BE2C (cell line): ENCODE measurements around the gene LSM2.

Experiments used
- DNase-seq: peaks from one replicate; pipeline ENCODE4 v3.0.0-alpha.2; 2020
- H3K27me3 ChIP-seq: fragments of 250-450 bp; sonication (Bioruptor Pico); 2 replicates; pipeline ENCODE4 v1.5.1; 2020; ENCODE audit warnings: mild to moderate bottlenecking
- H3K36me3 ChIP-seq: fragments of 250-450 bp; sonication (Bioruptor Pico); 2 replicates; pipeline ENCODE4 v1.5.1; 2020; ENCODE audit warnings: mild to moderate bottlenecking
- H3K4me1 ChIP-seq: fragments of 250-450 bp; sonication (Bioruptor Pico); 2 replicates; pipeline ENCODE4 v1.5.1; 2020
- H3K4me3 ChIP-seq: 2 replicates; pipeline ENCODE4 v1.5.1; 2011; ENCODE audit warnings: low read depth, low read length
- H3K9me3 ChIP-seq: fragments of 250-450 bp; sonication (Bioruptor Pico); 2 replicates; pipeline ENCODE4 v1.5.1; 2020
- CTCF ChIP-seq: IDR thresholded peaks from 2 replicates; pipeline ENCODE4 v1.5.1; 2012; ENCODE audit warnings: mild to moderate bottlenecking, low read depth, low read length

The LSM2 gene

GRCh38 chr6:31769684-31770371 lies 36.9 kb downstream of the LSM2 start:
- H3K4me1 ChIP-seq: no peaks in the 10 kb centered on the region
- peak; percentile 72 for DNase-seq
- TF ChIP-seq CTCF: peak; percentile 82
- H3K4me3 ChIP-seq: no peak overlapping the region
- no peaks in the 10 kb centered on the region for H3K27me3 ChIP-seq
- H3K9me3 ChIP-seq: no peaks in the 10 kb centered on the region
- H3K36me3 ChIP-seq: no peaks in the 10 kb centered on the region

- Histone ChIP-seq H3K9me3 (no peaks in the 10 kb centered on the region), H3K4me1 (no peaks in the 10 kb centered on the region), H3K4me3 (no peak overlapping the region), H3K27me3 (no peaks in the 10 kb centered on the region), H3K36me3 (no peaks in the 10 kb centered on the region)
- DNase-seq: no peak
- no peak for TF ChIP-seq CTCF
These were observed 38.2 kb downstream of the LSM2 start for GRCh38 chr6:31768363-31769257.

GRCh38 chr6:31767096-31767645 lies 39.6 kb downstream of the LSM2 start:
- no peaks in the 10 kb centered on the region for H3K36me3 ChIP-seq
- no peaks in the 10 kb centered on the region for H3K9me3 ChIP-seq
- no peaks in the 10 kb centered on the region for H3K27me3 ChIP-seq
- H3K4me1 ChIP-seq: no peaks in the 10 kb centered on the region
- no peak for TF ChIP-seq CTCF
- H3K4me3 ChIP-seq: no peak overlapping the region
- DNase-seq: no peak

DNA sequence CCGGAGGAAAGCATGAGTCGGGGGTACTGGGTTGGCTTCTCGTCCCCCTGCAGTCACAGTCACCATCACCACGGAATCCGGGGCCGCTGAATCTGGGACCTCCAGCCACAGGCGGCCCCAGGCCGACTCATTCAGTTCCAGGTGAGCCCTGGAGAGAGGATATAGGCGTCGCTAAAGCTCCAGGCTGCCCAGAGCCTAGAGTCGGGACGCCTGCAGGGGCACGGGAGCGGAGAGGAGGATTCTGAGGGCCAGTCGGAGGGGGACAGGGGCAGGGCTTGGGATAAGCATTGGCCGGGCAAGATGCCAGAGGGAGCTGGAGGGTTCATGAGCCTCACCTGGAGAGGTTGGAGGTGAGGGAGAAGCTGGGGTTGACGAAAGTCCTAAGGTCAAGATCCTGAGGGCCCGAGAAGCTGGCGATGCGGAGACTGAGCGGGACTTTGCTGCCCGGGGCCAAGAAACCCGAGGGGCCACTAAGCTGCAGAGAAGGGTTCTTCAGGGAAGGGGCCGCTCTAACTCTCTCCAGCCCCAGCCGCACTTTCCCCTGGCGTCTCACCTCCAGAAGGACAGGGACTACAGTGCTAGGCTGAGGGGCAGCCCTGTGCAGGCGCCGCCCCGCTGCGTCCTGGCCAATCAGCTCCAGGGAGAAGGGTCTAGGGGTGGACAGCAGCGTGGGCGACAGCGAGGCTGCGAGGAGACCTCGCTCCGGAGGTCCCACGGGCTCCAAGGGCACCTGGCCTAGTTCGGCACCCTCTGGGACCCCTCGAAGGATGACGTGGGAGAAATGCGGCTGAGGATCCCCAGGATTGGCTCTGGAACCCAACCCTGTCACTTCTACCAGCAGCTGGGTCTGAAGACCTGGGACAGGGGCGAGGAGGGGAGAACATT lies 40.6 kb downstream of the LSM2 start:
- peak; percentile 66 for DNase-seq
- no peaks in the 10 kb centered on the region for H3K27me3 ChIP-seq
- no peaks in the 10 kb centered on the region for H3K4me1 ChIP-seq
- H3K9me3 ChIP-seq: no peaks in the 10 kb centered on the region
- peak overlapping the region; percentile 44 for H3K4me3 ChIP-seq
- H3K36me3 ChIP-seq: no peaks in the 10 kb centered on the region
- TF ChIP-seq CTCF: no peak

- H3K4me1 ChIP-seq: no peaks in the 10 kb centered on the region
- H3K36me3 ChIP-seq: no peaks in the 10 kb centered on the region
- no peak for DNase-seq
- H3K9me3 ChIP-seq: no peaks in the 10 kb centered on the region
- no peak overlapping the region for H3K4me3 ChIP-seq
- no peak for TF ChIP-seq CTCF
- no peaks in the 10 kb centered on the region for H3K27me3 ChIP-seq
These were observed 41.2 kb downstream of the LSM2 start for GRCh38 chr6:31765559-31765909.
